ENCODE results near the gene GOLGA6D. TPM values are rescaled to one million over a fixed set of nuclear protein-coding genes. Genes with fewer than 3 reads are reported as not detected.

The GOLGA6D gene
- total and polyA plus RNA-seq, 2 of the 8 experiments (the other 6 are each of a cell fraction or from before 2014, with no cell fraction given) = 0.27 to 0.69 TPM

- 0 out of 2 replicates have a peak overlapping the region, but pooled peaks have one; percentile 61 for H2BK15ac ChIP-seq (ENCODE audit: low read length)
- ChIA-PET CTCF (ENCODE audit: partially characterized antibody) (interaction anchor here (0.8 to 1.3 kb wide), 4 partner anchors 12 to 39 kb away, joined by 3 to 4 read pairs (median 3); partner anchors contain the start of gene C15orf39), POLR2A (ENCODE audit: partially characterized antibody) (no interaction called here)
- H3K79me1 ChIP-seq (ENCODE audit: low read depth, low read length) = no peaks in the 10 kb centered on the region
- DNase-seq (ENCODE audit: low read depth in 1 of 2, low spot score in 2 of 2) = no peak
- H2BK12ac ChIP-seq (ENCODE audit: low read depth, low read length) = no peak overlapping the region
- no peak overlapping the region for H3K14ac ChIP-seq (ENCODE audit: insufficient read length)
- H3K4me2 ChIP-seq (ENCODE audit: insufficient read depth in 1 of 2, low read depth in 2 of 2, low read length in 2 of 2) = no peak overlapping the region
- no peaks in the 10 kb centered on the region for H3K23me2 ChIP-seq (ENCODE audit: low read depth, low read length)
- FAIRE-seq = no peak
- peaks cover 0 to 3% (median 1%) of the 10 kb centered on the region in 4 experiments; a peak in 2 of 7 replicates for H3K4me1 ChIP-seq (replicated peaks in 1 of 4; ENCODE audit: control insufficient read depth in 3 of 4, insufficient read depth in 4 of 4, low read length in 3 of 4)
- no peak overlapping the region; the same call in 1 of the 2 replicates for H2AK5ac ChIP-seq (ENCODE audit: low read depth, low read length)
- H2BK5ac ChIP-seq (ENCODE audit: low read depth, low read length) = peak overlapping the region; percentile 2; the same call in 1 of the 2 replicates
- H3K18ac ChIP-seq (ENCODE audit: extremely low read depth, low read length) = no peak overlapping the region
- no peaks in the 10 kb centered on the region for H3K79me2 ChIP-seq (ENCODE audit: control insufficient read depth in 1 of 2, insufficient read depth in 2 of 2, low read length in 2 of 2)
- no peak overlapping the region for H3K56ac ChIP-seq (replicated peaks; ENCODE audit: insufficient read length, low read depth, low read length)
- TF ChIP-seq SIRT6 (IDR thresholded peaks at IDR 0.05; ENCODE audit: low read length) (no peak), HDAC6 (IDR thresholded peaks at IDR 0.05; ENCODE audit: low read depth, low read length) (no peak)
- H3K27ac ChIP-seq (ENCODE audit: low read depth, low read length) = no peak overlapping the region
- H2AFZ ChIP-seq (ENCODE audit: low read length) = no peak overlapping the region
- no peaks in the 10 kb centered on the region for H3K36me3 ChIP-seq (ENCODE audit: control insufficient read depth in 2 of 4, insufficient read depth in 4 of 4, low read length in 3 of 4)
- no peak overlapping the region for H3K9ac ChIP-seq (replicated peaks in 1 of 4; ENCODE audit: extremely low read depth in 1 of 4, low read depth in 3 of 4, low read length in 3 of 4)
- H2BK20ac ChIP-seq (ENCODE audit: low read length) = no peak overlapping the region
- H4K91ac ChIP-seq (replicated peaks; ENCODE audit: insufficient read length, low read length) = no peak overlapping the region
- no peak overlapping the region; the same call in 1 of the 2 replicates for H4K8ac ChIP-seq (ENCODE audit: extremely low read depth, insufficient read depth, low read length)
- 89% methylated on average over 11 of the region's 11 CpGs; no CpG with 5 or more reads in 1 of the 2 experiments for WGBS, 2 experiments (ENCODE audit: extremely low coverage in 1 of 2, insufficient coverage in 1 of 2, insufficient read length in 1 of 2, insufficient replicate concordance in 2 of 2, low coverage in 1 of 2, low lambda C conversion rate in 2 of 2, missing lambda C conversion rate in 1 of 2)
- no peak overlapping the region for H3K4me3 ChIP-seq (ENCODE audit: extremely low read depth in 1 of 4, insufficient read depth in 2 of 4, low read depth in 3 of 4, low read length in 4 of 4)
- no peak overlapping the region for H3K4ac ChIP-seq (replicated peaks; ENCODE audit: insufficient read length, low read depth, low read length)
- H2BK120ac ChIP-seq (replicated peaks; ENCODE audit: low read depth, low read length) = no peak overlapping the region
- H3K27me3 ChIP-seq (replicated peaks in 1 of 4; ENCODE audit: control insufficient read depth in 3 of 4, extremely low read depth in 1 of 4, insufficient read depth in 3 of 4, low read length in 3 of 4) = no peaks in the 10 kb centered on the region; a peak in 1 of 7 replicates
- no peak overlapping the region for H4K5ac ChIP-seq (ENCODE audit: insufficient read length, low read depth, low read length)
- no peaks in the 10 kb centered on the region for H4K20me1 ChIP-seq (replicated peaks in 1 of 2; ENCODE audit: control insufficient read depth in 1 of 2, insufficient read depth in 2 of 2, low read length in 2 of 2)
- no peaks in the 10 kb centered on the region for H3K9me3 ChIP-seq (ENCODE audit: insufficient read depth in 2 of 2, low read depth in 1 of 2, low read length in 1 of 2)
- H3K23ac ChIP-seq (ENCODE audit: insufficient read length) = no peak overlapping the region
Observed at GRCh38 chr15:75235760-75236729, 46.6 kb upstream of the GOLGA6D start.

All from H1 (cell line).